ENCODE measurements around the gene NUP210L. TPM values are rescaled to one million over a fixed set of nuclear protein-coding genes. Genes with fewer than 3 reads are reported as not detected.
A peak's percentile ranks its signal among the peaks of the same experiment; 100 is the strongest.
"Not testable (repeated sequence)": the region's sequence is repeated elsewhere in the genome, so short reads cannot be mapped to it uniquely, and the experiment has no call there.

The NUP210L gene
- total and polyA plus RNA-seq, 4 donors: 0.08 TPM; not detected in 3

- Histone ChIP-seq H3K36me3 (ENCODE audit: control insufficient read depth in 4 of 4, insufficient read depth in 3 of 4, low read depth in 1 of 4, low read length in 3 of 4) (no peaks in the 10 kb centered on the region), H3K4me3 (ENCODE audit: low read depth in 1 of 3, low read length in 3 of 3) (no peak overlapping the region), H3K27ac (ENCODE audit: low read depth in 1 of 2, low read length in 2 of 2) (no peak overlapping the region), H3K9me3 (ENCODE audit: control insufficient read depth in 4 of 4, low read length in 3 of 4) (no peaks in the 10 kb centered on the region), H3K9ac (ENCODE audit: low read depth in 1 of 2, low read length in 2 of 2) (no peak overlapping the region), H3K27me3 (ENCODE audit: control insufficient read depth in 4 of 4, insufficient read depth in 4 of 4, low read length in 3 of 4) (no peaks in the 10 kb centered on the region), H3K4me1 (ENCODE audit: control insufficient read depth in 4 of 4, insufficient read depth in 4 of 4, low read length in 3 of 4) (no peaks in the 10 kb centered on the region)
- TF ChIP-seq FOXA2 (IDR thresholded peaks at IDR 0.05): no peak
- TF ChIP-seq RAD21 (IDR thresholded peaks at IDR 0.05): no peak
- no peak for TF ChIP-seq REST (IDR thresholded peaks at IDR 0.05)
- no peak for TF ChIP-seq MAX (IDR thresholded peaks at IDR 0.05)
- no peak for TF ChIP-seq GABPA (IDR thresholded peaks at IDR 0.05 in 1 of 2, conservative IDR thresholded peaks at IDR 0.05 in 1 of 2)
- DNase-seq (ENCODE audit: low spot score): no peak
- WGBS: 97% methylated on average over 3 of the region's 3 CpGs
Observed at GRCh38 chr1:154006136-154006535, 148.7 kb downstream of the NUP210L start.

- DNase-seq (ENCODE audit: low spot score): no peak
- Histone ChIP-seq H3K4me3 (ENCODE audit: low read depth in 1 of 3, low read length in 3 of 3) (no peak overlapping the region), H3K27ac (ENCODE audit: low read depth in 1 of 2, low read length in 2 of 2) (no peak overlapping the region), H3K36me3 (ENCODE audit: control insufficient read depth in 4 of 4, insufficient read depth in 3 of 4, low read depth in 1 of 4, low read length in 3 of 4) (peaks cover 0 to 4% (median 1%) of the 10 kb centered on the region in 4 donors), H3K27me3 (ENCODE audit: control insufficient read depth in 4 of 4, insufficient read depth in 4 of 4, low read length in 3 of 4) (no peaks in the 10 kb centered on the region), H3K4me1 (ENCODE audit: control insufficient read depth in 4 of 4, insufficient read depth in 4 of 4, low read length in 3 of 4) (peaks cover 0 to 5% (median 2%) of the 10 kb centered on the region in 4 donors), H3K9ac (ENCODE audit: low read depth in 1 of 2, low read length in 2 of 2) (no peak overlapping the region), H3K9me3 (ENCODE audit: control insufficient read depth in 4 of 4, low read length in 3 of 4) (no peaks in the 10 kb centered on the region)
- WGBS: 93% methylated on average over 4 of the region's 4 CpGs
- TF ChIP-seq RXRA (IDR thresholded peaks at IDR 0.05): no peak
- TF ChIP-seq HNF4G (IDR thresholded peaks at IDR 0.05): no peak
- TF ChIP-seq SP1 (IDR thresholded peaks at IDR 0.05): no peak
- no peak for TF ChIP-seq RAD21 (IDR thresholded peaks at IDR 0.05)
- TF ChIP-seq FOXA1 (IDR thresholded peaks at IDR 0.05): no peak
- TF ChIP-seq JUND (IDR thresholded peaks at IDR 0.05): no peak
- no peak for TF ChIP-seq NR2F2 (IDR thresholded peaks at IDR 0.05)
- no peak for TF ChIP-seq TAF1 (conservative IDR thresholded peaks at IDR 0.05)
- no peak for TF ChIP-seq YY1 (IDR thresholded peaks at IDR 0.05)
- TF ChIP-seq MAX (IDR thresholded peaks at IDR 0.05): no peak
- no peak for TF ChIP-seq FOXA2 (IDR thresholded peaks at IDR 0.05)
- TF ChIP-seq CTCF (IDR thresholded peaks at IDR 0.05; ENCODE audit: low read depth, low read length, missing input control): no peak
- no peak for TF ChIP-seq ZBTB33 (IDR thresholded peaks at IDR 0.05)
- no peak for TF ChIP-seq HNF4A (conservative IDR thresholded peaks at IDR 0.05)
- no peak for TF ChIP-seq GABPA (IDR thresholded peaks at IDR 0.05 in 1 of 2, conservative IDR thresholded peaks at IDR 0.05 in 1 of 2)
- TF ChIP-seq ATF3 (IDR thresholded peaks at IDR 0.05): no peak
Observed at GRCh38 chr1:154000420-154000819, 154.5 kb downstream of the NUP210L start.

- H3K9ac ChIP-seq (ENCODE audit: low read depth in 1 of 2, low read length in 2 of 2); DNase-seq (ENCODE audit: low spot score); H3K27me3 ChIP-seq (ENCODE audit: control insufficient read depth in 4 of 4, insufficient read depth in 4 of 4, low read length in 3 of 4); H3K4me3 ChIP-seq (ENCODE audit: low read depth in 1 of 3, low read length in 3 of 3); H3K9me3 ChIP-seq (ENCODE audit: control insufficient read depth in 4 of 4, low read length in 3 of 4): not testable (repeated sequence)
- Histone ChIP-seq H3K27ac (ENCODE audit: low read depth in 1 of 2, low read length in 2 of 2) (peak overlapping the region; percentile 72 to 74), H3K4me1 (ENCODE audit: control insufficient read depth in 4 of 4, insufficient read depth in 4 of 4, low read length in 3 of 4) (peaks cover 1 to 15% (median 6%) of the 10 kb centered on the region in 4 donors), H3K36me3 (ENCODE audit: control insufficient read depth in 4 of 4, insufficient read depth in 3 of 4, low read depth in 1 of 4, low read length in 3 of 4) (peaks cover 2 to 25% (median 19%) of the 10 kb centered on the region in 4 donors)
- 98% methylated on average over 10 of the region's 10 CpGs for WGBS
Observed at GRCh38 chr1:153996882-153997281, 158.0 kb downstream of the NUP210L start.

All from liver (tissue), 9 donors.